ENCODE results near the gene MYO18A. TPM values are rescaled to one million over a fixed set of nuclear protein-coding genes. Genes with fewer than 3 reads are reported as not detected.

Gene MYO18A
- total RNA-seq, 1 donor: 78.3 TPM

DNA sequence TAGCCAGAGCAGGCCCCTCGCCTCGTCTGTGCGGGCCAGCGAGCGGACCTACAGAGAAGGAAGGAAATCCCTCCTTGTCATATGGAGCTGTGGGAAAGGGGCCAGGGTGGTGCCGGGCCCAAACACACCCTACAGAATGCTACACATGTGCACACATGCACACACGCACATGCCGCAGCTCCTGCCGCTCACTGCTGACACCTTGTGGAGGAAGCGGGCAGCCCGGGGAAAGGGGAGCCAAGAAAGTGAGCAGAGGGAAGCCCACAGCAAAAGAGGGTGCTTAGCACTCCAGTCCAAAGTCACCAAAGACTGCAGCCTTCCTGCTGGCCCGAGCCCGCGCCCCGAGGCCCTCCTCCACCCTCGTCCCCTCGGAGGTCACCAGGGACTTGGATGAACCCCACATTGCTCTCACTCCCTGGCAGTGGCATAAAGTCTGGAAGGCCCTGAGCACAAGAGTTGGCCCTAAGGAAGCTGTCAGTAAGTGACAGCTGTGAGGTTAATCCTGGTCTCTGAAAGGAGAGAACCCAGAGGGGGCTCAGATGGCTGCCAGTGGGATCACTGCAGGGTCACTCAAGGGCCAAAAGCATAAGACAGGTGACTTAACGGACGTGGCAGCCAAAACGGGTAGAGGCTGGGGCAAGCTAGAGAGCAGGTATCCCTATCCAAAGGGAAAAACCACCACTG is 68.2 kb downstream of the MYO18A start:
- peak; percentile 99 for TF ChIP-seq CTCF (IDR thresholded peaks at IDR 0.05; ENCODE audit: insufficient read depth, low read length)
- H3K4me3 ChIP-seq (ENCODE audit: low read depth, low read length): no peak overlapping the region
- peak; percentile 69 for DNase-seq (ENCODE audit: low read depth)

- no peak for TF ChIP-seq CTCF (IDR thresholded peaks at IDR 0.05; ENCODE audit: insufficient read depth, low read length)
- DNase-seq (ENCODE audit: low read depth): no peak
- no peak overlapping the region for H3K4me3 ChIP-seq (ENCODE audit: low read depth, low read length)
Observed at GRCh38 chr17:29110372-29110757, 69.8 kb downstream of the MYO18A start.

DNA sequence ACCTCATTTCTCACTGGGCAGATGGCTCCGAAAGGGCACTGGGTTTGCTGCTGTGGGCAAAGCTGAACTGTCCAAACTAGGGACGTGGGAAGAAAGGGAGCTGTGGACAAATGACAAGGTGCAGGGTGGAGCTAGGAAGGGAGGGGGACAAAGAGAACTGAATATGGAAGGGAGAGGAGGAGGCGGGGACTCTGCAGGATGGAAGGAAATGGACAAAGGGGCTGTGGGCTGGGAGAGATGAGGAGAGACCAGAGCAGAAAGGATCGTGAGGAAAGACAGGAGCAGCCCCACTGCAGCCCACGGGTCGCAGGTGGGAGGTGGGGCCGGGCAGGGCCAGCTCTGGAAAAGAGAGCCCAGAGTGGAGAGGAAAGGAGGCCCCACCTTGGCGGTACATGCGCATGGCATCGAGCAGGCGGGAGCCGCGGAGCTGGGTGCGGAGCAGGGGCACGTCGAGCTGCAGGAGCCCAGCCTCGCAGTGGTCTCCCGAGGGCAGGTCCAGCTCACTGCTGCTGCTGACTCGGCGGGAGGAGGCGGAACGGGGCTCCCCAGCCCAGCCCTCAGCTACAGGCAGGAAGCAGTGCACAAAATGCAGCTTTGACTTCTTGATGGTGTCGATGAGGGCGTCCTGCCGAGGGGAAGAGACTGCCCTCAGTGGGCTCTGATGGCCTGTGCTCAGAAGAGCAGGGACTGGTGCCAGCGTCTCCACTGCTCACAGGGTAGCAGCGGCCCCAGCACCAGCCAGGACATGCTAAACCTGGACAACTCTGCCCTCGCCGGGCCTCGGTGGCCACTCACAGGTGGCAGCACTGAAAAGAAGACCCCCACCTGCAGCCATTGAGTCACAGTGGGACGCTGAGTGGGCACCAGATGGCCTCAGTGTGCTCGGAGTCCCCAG is 70.5 kb downstream of the MYO18A start:
- no peak for DNase-seq (ENCODE audit: low read depth)
- H3K4me3 ChIP-seq (ENCODE audit: low read depth, low read length): no peak overlapping the region
- TF ChIP-seq CTCF (IDR thresholded peaks at IDR 0.05; ENCODE audit: insufficient read depth, low read length): no peak

DNA sequence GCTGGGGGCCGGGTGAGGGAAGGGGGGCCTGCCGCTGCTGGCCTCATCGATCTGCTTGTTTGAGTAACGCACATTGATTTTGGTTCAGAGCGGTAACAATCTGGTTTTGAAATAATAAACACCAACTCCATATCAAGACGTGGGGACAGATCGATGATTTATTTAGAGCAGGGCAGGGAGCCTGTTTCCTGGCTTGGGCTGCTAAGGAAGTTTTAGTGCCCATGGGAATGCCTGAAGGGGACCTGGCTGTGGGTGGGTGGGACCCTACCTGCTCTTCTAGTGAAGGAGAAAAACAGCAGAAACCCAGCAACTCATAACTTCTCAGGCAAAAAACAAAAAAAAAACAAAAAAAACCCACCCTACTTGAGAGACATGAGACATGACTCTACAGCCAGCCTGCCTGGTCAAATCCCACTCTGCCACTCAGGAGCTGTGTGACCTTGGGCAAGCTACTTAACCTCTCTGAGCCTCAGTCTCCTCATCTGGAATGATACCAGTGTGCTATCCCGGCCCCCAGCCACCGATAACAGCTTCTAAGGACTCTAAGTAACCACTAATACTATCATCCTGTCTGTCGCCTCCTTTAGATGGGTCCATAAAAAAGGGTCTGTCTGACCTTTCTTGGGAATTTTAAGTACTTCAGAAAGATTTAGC is 71.2 kb downstream of the MYO18A start:
- DNase-seq (ENCODE audit: low read depth): no peak
- H3K4me3 ChIP-seq (ENCODE audit: low read depth, low read length): no peak overlapping the region
- TF ChIP-seq CTCF (IDR thresholded peaks at IDR 0.05; ENCODE audit: insufficient read depth, low read length): no peak

GRCh38 chr17:29107933-29108822 is 72.0 kb downstream of the MYO18A start:
- no peak overlapping the region for H3K4me3 ChIP-seq (ENCODE audit: low read depth, low read length)
- no peak for TF ChIP-seq CTCF (IDR thresholded peaks at IDR 0.05; ENCODE audit: insufficient read depth, low read length)
- DNase-seq (ENCODE audit: low read depth): no peak

DNA sequence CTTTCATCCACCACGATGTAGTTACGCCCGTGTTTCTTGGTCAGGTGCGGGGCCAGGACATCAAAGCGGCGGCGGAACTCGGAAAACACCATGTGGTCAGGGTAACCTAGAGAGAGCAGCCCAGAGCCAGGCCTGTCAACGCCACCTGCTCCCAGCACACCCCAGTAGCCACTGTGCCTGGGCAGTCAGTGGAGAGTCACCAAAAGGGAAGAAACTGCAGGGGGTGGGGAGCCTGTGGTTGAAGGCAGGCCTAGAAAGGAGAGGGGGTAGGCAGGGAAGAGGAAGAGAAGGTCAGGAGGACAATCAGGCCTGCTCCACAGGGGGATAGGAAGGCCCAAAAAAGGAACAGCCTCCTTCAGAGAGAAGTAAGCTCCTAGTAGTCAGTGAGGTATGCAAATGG is 73.1 kb downstream of the MYO18A start:
- no peak overlapping the region for H3K4me3 ChIP-seq (ENCODE audit: low read depth, low read length)
- TF ChIP-seq CTCF (IDR thresholded peaks at IDR 0.05; ENCODE audit: insufficient read depth, low read length): no peak
- no peak for DNase-seq (ENCODE audit: low read depth)
